ENCODE data around the gene SLC17A2. TPM values are rescaled to one million over a fixed set of nuclear protein-coding genes. Genes with fewer than 3 reads are reported as not detected.
A peak's percentile ranks its signal among the peaks of the same experiment; 100 is the strongest.

Gene SLC17A2
- total and polyA plus RNA-seq, 2 of the 13 experiments (the other 11 are each of a cell fraction or from before 2014, with no cell fraction given) = 11.2 to 32.4 TPM

DNA sequence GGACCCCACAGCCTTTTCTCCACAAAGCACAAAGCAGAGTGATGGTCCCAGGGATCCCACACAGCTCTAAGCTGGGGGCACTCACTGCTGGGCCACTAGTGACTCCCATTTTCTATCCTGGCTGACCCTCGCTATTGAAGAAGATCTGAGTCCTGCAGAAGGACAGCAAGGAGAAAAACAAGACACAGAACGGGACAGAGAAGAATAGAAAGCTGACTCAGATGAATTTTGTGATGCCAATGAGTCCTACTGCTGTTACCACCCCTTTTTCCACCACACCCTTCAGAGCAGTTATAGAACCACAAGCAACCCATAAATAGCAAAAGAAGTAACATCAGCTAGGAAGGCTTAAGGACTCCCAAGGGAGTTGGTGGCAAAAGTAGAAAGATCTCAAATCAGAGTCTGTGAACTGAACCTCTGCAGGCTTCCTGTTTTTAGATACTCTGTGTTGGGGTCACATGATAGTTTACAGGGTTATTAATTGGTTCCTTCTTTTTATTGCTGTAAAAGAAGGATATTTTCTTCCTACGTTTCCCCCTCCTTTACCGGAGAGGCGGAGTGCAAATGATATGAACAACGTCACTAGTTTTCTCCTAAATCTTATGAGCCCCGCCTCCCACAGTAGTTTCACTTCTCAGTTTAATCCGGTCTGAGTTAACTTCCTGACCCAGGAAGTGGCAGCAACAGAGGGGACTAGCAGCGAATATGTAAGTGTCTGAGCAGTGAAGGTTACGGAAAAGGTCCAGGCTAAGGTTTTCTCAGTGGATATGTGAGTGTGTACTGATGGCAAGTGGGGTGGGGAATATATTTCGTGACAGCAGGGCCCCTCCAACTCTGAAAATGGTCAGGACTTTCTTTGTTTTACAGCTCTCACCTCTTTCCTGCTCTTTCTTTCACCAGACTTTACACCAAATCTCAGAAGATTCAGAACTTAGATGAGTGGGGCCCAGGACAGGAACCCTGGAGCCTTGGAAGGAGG, 31.9 kb upstream of the SLC17A2 start, which contains the start of gene TRIM38 (continued):
- TF ChIP-seq, protein P1, sequence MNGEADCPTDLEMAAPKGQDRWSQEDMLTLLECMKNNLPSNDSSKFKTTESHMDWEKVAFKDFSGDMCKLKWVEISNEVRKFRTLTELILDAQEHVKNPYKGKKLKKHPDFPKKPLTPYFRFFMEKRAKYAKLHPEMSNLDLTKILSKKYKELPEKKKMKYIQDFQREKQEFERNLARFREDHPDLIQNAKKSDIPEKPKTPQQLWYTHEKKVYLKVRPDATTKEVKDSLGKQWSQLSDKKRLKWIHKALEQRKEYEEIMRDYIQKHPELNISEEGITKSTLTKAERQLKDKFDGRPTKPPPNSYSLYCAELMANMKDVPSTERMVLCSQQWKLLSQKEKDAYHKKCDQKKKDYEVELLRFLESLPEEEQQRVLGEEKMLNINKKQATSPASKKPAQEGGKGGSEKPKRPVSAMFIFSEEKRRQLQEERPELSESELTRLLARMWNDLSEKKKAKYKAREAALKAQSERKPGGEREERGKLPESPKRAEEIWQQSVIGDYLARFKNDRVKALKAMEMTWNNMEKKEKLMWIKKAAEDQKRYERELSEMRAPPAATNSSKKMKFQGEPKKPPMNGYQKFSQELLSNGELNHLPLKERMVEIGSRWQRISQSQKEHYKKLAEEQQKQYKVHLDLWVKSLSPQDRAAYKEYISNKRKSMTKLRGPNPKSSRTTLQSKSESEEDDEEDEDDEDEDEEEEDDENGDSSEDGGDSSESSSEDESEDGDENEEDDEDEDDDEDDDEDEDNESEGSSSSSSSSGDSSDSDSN (CRISPR knock-in tag; IDR thresholded peaks at IDR 0.05) = no peak
- TF ChIP-seq TGIF2 (CRISPR knock-in tag; IDR thresholded peaks at IDR 0.05) (no peak), MAFK (conservative IDR thresholded peaks at IDR 0.05 in 1 of 2, IDR thresholded peaks at IDR 0.05 in 1 of 2; ENCODE audit: low read length in 2 of 2) (peak; percentile 42 to 71; a peak in 3 of 4 replicates), CCAR2 (optimal IDR thresholded peaks at IDR 0.05; ENCODE audit: low read depth, low read length) (no peak), ZNF772 (CRISPR knock-in tag; IDR thresholded peaks at IDR 0.05) (0 out of 2 replicates have a peak, but pooled peaks have one; percentile 10), YEATS2 (CRISPR knock-in tag; IDR thresholded peaks at IDR 0.05; ENCODE audit: borderline replicate concordance) (no peak), HOXA5 (CRISPR knock-in tag; IDR thresholded peaks at IDR 0.05) (no peak), TARDBP (CRISPR knock-in tag; IDR thresholded peaks at IDR 0.05) (no peak), ZNF782 (CRISPR knock-in tag; IDR thresholded peaks at IDR 0.05; ENCODE audit: borderline replicate concordance) (no peak)
- TF ChIP-seq, protein P2, sequence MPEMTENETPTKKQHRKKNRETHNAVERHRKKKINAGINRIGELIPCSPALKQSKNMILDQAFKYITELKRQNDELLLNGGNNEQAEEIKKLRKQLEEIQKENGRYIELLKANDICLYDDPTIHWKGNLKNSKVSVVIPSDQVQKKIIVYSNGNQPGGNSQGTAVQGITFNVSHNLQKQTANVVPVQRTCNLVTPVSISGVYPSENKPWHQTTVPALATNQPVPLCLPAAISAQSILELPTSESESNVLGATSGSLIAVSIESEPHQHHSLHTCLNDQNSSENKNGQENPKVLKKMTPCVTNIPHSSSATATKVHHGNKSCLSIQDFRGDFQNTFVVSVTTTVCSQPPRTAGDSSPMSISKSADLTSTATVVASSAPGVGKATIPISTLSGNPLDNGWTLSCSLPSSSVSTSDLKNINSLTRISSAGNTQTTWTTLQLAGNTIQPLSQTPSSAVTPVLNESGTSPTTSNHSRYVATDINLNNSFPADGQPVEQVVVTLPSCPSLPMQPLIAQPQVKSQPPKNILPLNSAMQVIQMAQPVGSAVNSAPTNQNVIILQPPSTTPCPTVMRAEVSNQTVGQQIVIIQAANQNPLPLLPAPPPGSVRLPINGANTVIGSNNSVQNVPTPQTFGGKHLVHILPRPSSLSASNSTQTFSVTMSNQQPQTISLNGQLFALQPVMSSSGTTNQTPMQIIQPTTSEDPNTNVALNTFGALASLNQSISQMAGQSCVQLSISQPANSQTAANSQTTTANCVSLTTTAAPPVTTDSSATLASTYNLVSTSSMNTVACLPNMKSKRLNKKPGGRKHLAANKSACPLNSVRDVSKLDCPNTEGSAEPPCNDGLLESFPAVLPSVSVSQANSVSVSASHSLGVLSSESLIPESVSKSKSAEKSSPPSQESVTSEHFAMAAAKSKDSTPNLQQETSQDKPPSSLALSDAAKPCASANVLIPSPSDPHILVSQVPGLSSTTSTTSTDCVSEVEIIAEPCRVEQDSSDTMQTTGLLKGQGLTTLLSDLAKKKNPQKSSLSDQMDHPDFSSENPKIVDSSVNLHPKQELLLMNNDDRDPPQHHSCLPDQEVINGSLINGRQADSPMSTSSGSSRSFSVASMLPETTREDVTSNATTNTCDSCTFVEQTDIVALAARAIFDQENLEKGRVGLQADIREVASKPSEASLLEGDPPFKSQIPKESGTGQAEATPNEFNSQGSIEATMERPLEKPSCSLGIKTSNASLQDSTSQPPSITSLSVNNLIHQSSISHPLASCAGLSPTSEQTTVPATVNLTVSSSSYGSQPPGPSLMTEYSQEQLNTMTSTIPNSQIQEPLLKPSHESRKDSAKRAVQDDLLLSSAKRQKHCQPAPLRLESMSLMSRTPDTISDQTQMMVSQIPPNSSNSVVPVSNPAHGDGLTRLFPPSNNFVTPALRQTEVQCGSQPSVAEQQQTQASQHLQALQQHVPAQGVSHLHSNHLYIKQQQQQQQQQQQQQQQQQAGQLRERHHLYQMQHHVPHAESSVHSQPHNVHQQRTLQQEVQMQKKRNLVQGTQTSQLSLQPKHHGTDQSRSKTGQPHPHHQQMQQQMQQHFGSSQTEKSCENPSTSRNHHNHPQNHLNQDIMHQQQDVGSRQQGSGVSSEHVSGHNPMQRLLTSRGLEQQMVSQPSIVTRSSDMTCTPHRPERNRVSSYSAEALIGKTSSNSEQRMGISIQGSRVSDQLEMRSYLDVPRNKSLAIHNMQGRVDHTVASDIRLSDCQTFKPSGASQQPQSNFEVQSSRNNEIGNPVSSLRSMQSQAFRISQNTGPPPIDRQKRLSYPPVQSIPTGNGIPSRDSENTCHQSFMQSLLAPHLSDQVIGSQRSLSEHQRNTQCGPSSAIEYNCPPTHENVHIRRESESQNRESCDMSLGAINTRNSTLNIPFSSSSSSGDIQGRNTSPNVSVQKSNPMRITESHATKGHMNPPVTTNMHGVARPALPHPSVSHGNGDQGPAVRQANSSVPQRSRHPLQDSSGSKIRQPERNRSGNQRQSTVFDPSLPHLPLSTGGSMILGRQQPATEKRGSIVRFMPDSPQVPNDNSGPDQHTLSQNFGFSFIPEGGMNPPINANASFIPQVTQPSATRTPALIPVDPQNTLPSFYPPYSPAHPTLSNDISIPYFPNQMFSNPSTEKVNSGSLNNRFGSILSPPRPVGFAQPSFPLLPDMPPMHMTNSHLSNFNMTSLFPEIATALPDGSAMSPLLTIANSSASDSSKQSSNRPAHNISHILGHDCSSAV (CRISPR knock-in tag; IDR thresholded peaks at IDR 0.05; ENCODE audit: borderline replicate concordance) = no peak
- TF ChIP-seq, protein P3, sequence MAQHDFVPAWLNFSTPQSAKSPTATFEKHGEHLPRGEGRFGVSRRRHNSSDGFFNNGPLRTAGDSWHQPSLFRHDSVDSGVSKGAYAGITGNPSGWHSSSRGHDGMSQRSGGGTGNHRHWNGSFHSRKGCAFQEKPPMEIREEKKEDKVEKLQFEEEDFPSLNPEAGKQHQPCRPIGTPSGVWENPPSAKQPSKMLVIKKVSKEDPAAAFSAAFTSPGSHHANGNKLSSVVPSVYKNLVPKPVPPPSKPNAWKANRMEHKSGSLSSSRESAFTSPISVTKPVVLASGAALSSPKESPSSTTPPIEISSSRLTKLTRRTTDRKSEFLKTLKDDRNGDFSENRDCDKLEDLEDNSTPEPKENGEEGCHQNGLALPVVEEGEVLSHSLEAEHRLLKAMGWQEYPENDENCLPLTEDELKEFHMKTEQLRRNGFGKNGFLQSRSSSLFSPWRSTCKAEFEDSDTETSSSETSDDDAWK (CRISPR knock-in tag; IDR thresholded peaks at IDR 0.05) = no peak
- TF ChIP-seq, protein P4, sequence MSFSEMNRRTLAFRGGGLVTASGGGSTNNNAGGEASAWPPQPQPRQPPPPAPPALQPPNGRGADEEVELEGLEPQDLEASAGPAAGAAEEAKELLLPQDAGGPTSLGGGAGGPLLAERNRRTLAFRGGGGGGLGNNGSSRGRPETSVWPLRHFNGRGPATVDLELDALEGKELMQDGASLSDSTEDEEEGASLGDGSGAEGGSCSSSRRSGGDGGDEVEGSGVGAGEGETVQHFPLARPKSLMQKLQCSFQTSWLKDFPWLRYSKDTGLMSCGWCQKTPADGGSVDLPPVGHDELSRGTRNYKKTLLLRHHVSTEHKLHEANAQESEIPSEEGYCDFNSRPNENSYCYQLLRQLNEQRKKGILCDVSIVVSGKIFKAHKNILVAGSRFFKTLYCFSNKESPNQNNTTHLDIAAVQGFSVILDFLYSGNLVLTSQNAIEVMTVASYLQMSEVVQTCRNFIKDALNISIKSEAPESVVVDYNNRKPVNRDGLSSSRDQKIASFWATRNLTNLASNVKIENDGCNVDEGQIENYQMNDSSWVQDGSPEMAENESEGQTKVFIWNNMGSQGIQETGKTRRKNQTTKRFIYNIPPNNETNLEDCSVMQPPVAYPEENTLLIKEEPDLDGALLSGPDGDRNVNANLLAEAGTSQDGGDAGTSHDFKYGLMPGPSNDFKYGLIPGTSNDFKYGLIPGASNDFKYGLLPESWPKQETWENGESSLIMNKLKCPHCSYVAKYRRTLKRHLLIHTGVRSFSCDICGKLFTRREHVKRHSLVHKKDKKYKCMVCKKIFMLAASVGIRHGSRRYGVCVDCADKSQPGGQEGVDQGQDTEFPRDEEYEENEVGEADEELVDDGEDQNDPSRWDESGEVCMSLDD (CRISPR knock-in tag; IDR thresholded peaks at IDR 0.05; ENCODE audit: borderline replicate concordance) = no peak
